SK-N-SH (cell line): Measurements from ENCODE around the gene S100A4. TPM values are rescaled to one million over a fixed set of nuclear protein-coding genes. Genes with fewer than 3 reads are reported as not detected.

ENCODE experiments used
- CTCF ChIA-PET: fragments of 300-600, 350-600 bp; formaldehyde crosslinking; extraction: SDS; loops from one replicate; lab custom pipeline; 2021; lab: Yijun Ruan, JAX
- POLR2A ChIA-PET: fragments of 350-600 bp; sonication (Branson Sonifier 250); formaldehyde crosslinking; extraction: SDS; loops from one replicate; lab custom pipeline; 2020; ENCODE audit warnings: antibody characterized with exemption, inconsistent platforms; lab: Yijun Ruan, JAX
- DNase-seq: peaks from one replicate; pipeline ENCODE4 v3.0.0; 2012
- H2AFZ ChIP-seq: fragments of 200-600 bp; sonication (generic); 2 replicates; pipeline ENCODE4 v1.8.1; 2016; ENCODE audit warnings: antibody characterized with exemption, mild to moderate bottlenecking, low read depth
- H3F3A ChIP-seq: fragments of 200-600 bp; sonication (generic); replicated peaks from 2 replicates; pipeline ENCODE3; 2016; ENCODE audit warnings: antibody characterized with exemption, mild to moderate bottlenecking; ENCODE audit not compliant: insufficient read depth
- H3K27ac ChIP-seq, 2 experiments: fragments of 200-500 bp in 1 of 2; fragments of 200-600 bp in 1 of 2; sonication (Bioruptor generic) in 1 of 2; sonication (generic), shearing (Covaris generic) in 1 of 2; 2 replicates each; pipeline versions ENCODE4 v1.5.1 to v1.6.1; 2014 to 2016; ENCODE audit warnings: low read depth in 2 of 2, inconsistent platforms in 1 of 2, low read length in 1 of 2, mild to moderate bottlenecking in 1 of 2, mixed read lengths in 1 of 2
- H3K27me3 ChIP-seq: fragments of 200-600 bp; sonication (generic), shearing (Covaris generic); 2 replicates; pipeline ENCODE4 v1.6.1; 2016; ENCODE audit warnings: mixed run types; ENCODE audit not compliant: insufficient read depth
- H3K36me3 ChIP-seq, 2 experiments: fragments of 200-500 bp in 1 of 2; fragments of 200-600 bp in 1 of 2; sonication (Bioruptor generic) in 1 of 2; sonication (generic) in 1 of 2; replicated peaks in 1 of 2; 2 replicates each; pipeline versions ENCODE3 to v1.5.1; 2014 to 2016; ENCODE audit warnings: low read length in 1 of 2, mild to moderate bottlenecking in 1 of 2; ENCODE audit not compliant: insufficient read depth in 2 of 2, control insufficient read depth in 1 of 2
- H3K4me1 ChIP-seq, 2 experiments: fragments of 200-500 bp in 1 of 2; fragments of 200-600 bp in 1 of 2; sonication (Bioruptor generic) in 1 of 2; sonication (generic), shearing (Covaris generic) in 1 of 2; 2 replicates each; pipeline versions ENCODE4 v1.5.1 to v1.6.1; 2014 to 2016; ENCODE audit warnings: low read depth in 1 of 2, low read length in 1 of 2, mixed run types in 1 of 2; ENCODE audit not compliant: insufficient read depth in 2 of 2, control insufficient read depth in 1 of 2
- H3K4me2 ChIP-seq: fragments of 200-600 bp; sonication (generic), shearing (Covaris generic); 2 replicates; pipeline ENCODE4 v1.6.1; 2017; ENCODE audit warnings: mixed run types
- H3K4me3 ChIP-seq, 2 experiments: fragments of 200-500 bp in 1 of 2; fragments of 200-600 bp in 1 of 2; sonication (Bioruptor generic) in 1 of 2; sonication (generic), shearing (Covaris generic) in 1 of 2; 2 replicates each; pipeline versions ENCODE4 v1.5.1 to v1.8.1; 2014 to 2016; ENCODE audit warnings: low read depth in 2 of 2, inconsistent platforms in 1 of 2, low read length in 1 of 2, mild to moderate bottlenecking in 1 of 2, mixed read lengths in 1 of 2, moderate library complexity in 1 of 2
- H3K79me2 ChIP-seq: fragments of 200-600 bp; sonication (generic); 2 replicates; pipeline ENCODE4 v1.8.1; 2017; ENCODE audit warnings: mild to moderate bottlenecking; ENCODE audit not compliant: insufficient read depth
- H3K9ac ChIP-seq: fragments of 200-600 bp; sonication (generic); 2 replicates; pipeline ENCODE4 v1.6.1; 2017; ENCODE audit warnings: mixed run types
- H3K9me2 ChIP-seq: fragments of 200-600 bp; sonication (generic); 2 replicates; pipeline ENCODE4 v1.6.1; 2017; ENCODE audit warnings: mixed run types
- H3K9me3 ChIP-seq: fragments of 200-600 bp; sonication (generic); 2 replicates; pipeline ENCODE4 v1.6.1; 2017; ENCODE audit warnings: mixed run types, mild to moderate bottlenecking, moderate library complexity
- H4K20me1 ChIP-seq: fragments of 200-600 bp; sonication (generic); 2 replicates; pipeline ENCODE4 v1.6.1; 2017; ENCODE audit warnings: mild to moderate bottlenecking, mixed run types; ENCODE audit not compliant: insufficient read depth
- ELF1 ChIP-seq: IDR thresholded peaks from 2 replicates; pipeline ENCODE4 v1.4.0; 2012
- EP300 ChIP-seq, 2 experiments: IDR thresholded peaks; 2 replicates each; pipeline versions ENCODE4 v1.4.0 to v1.6.1; 2012; ENCODE audit warnings: borderline replicate concordance in 1 of 2, low read depth in 1 of 2, low read length in 1 of 2
- EZH2phosphoT487 ChIP-seq: fragments of 200-600 bp; sonication (generic); IDR thresholded peaks from 2 replicates; pipeline ENCODE4 v1.6.1; 2017; ENCODE audit warnings: low read depth, mixed run types, mild to moderate bottlenecking, antibody characterized with exemption, moderate library complexity, borderline replicate concordance
- FOSL2 ChIP-seq: IDR thresholded peaks from 2 replicates; pipeline ENCODE4 v1.4.0; 2012; ENCODE audit warnings: low read depth, mild to moderate bottlenecking, moderate library complexity, borderline replicate concordance
- GABPA ChIP-seq: IDR thresholded peaks from 2 replicates; pipeline ENCODE4 v1.4.0; 2012; ENCODE audit warnings: low read depth, mild to moderate bottlenecking
- JUND ChIP-seq: IDR thresholded peaks from 2 replicates; pipeline ENCODE4 v1.4.0; 2012
- MEF2A ChIP-seq: IDR thresholded peaks from 2 replicates; pipeline ENCODE4 v1.4.0; 2012; ENCODE audit warnings: low read depth, borderline replicate concordance
- MXI1 ChIP-seq: IDR thresholded peaks from 2 replicates; pipeline ENCODE4 v1.6.1; 2012; ENCODE audit warnings: mild to moderate bottlenecking, low read depth, low read length, improper control_type of control experiment
- NRF1 ChIP-seq: IDR thresholded peaks from 2 replicates; pipeline ENCODE4 v1.6.1; 2012; ENCODE audit warnings: low read depth, mild to moderate bottlenecking, low read length
- POLR2AphosphoS5 ChIP-seq: IDR thresholded peaks from 2 replicates; pipeline ENCODE4 v1.6.1; 2012; ENCODE audit warnings: low read depth, low read length
- SIN3A ChIP-seq: IDR thresholded peaks from 2 replicates; pipeline ENCODE4 v1.6.1; 2012; ENCODE audit warnings: low read depth, mild to moderate bottlenecking, low read length, moderate library complexity, borderline replicate concordance
- TAF1 ChIP-seq: IDR thresholded peaks from 2 replicates; pipeline ENCODE4 v1.6.1; 2012; ENCODE audit warnings: low read depth, mild to moderate bottlenecking, low read length, moderate library complexity, borderline replicate concordance
- TCF12 ChIP-seq: IDR thresholded peaks from 2 replicates; pipeline ENCODE4 v1.4.0; 2012
- YY1 ChIP-seq: IDR thresholded peaks from 2 replicates; pipeline ENCODE4 v1.4.0; 2012; ENCODE audit warnings: low read depth, mild to moderate bottlenecking
- WGBS: methylation state at CpG from one replicate; pipeline ENCODE4 v1.1.6; 2017; ENCODE audit warnings: low lambda C conversion rate; 5-methylcytosine and 5-hydroxymethylcytosine counted together
- polyA plus RNA-seq, 3 experiments: library from polyadenylated mRNA; depleted of rRNA; stranded (reverse); fragments of >200 nt; gene quantifications; 2 replicates each; pipeline ENCODE4 v1.2.3, GENCODE V29; 2012
- TF ChIP-seq, protein P1 (sequence below): fragments of 150-350 bp; IDR thresholded peaks from 2 replicates; pipeline ENCODE4 v1.6.1; 2017; ENCODE audit warnings: antibody characterized with exemption, low read length, low read depth, borderline replicate concordance
- TF ChIP-seq, protein P2 (sequence below): IDR thresholded peaks from 2 replicates; pipeline ENCODE4 v1.4.0; 2012; ENCODE audit warnings: low read depth, borderline replicate concordance
- TF ChIP-seq, protein P3 (sequence below): IDR thresholded peaks from 2 replicates; pipeline ENCODE4 v1.4.0; 2012; ENCODE audit warnings: low read depth, borderline replicate concordance
- TF ChIP-seq, protein P4 (sequence below): IDR thresholded peaks from 2 replicates; pipeline ENCODE4 v1.4.0; 2012; ENCODE audit warnings: low read depth
- TF ChIP-seq, protein P5 (sequence below): IDR thresholded peaks from 2 replicates; pipeline ENCODE4; 2012

The S100A4 gene
- polyA plus RNA-seq, 1 of the 3 experiments (the other 2 are of a cell fraction): 25.4 TPM

DNA sequence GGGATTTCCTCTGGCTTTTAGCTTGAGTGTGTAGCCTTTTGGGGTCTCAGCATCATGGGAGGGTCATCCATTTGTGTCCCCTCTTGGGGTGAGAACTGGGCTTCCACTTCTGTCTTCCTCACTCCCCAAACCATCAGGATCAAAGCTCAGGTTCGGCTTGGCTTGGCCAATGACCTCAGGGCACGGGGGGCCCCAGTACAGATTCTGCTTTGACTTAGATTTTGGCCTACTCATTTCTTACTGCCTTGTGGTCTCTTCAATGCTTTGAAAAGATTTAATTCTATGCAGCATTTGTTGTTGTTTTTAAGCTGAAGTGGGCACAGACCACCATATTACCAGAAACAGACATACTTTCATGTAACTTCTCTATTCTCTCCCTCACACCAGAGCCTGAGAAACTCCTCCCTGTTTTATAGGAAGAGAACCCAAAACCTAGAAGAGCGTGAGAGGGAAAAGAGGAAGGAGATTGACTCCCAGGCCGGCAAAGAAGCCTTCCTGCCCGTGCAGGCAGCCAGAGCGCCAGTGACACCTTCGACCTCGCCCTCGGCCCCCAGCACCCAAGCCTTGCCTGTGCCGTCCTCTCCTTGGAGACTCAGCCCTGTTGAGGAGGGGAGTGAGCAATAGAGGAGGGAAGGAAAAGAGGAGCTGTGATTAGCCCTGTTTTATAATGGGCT is 5.4 kb upstream of the S100A4 start (continued):
- TF ChIP-seq YY1 (no peak), SIN3A (no peak), FOSL2 (no peak), ELF1 (no peak), MEF2A (no peak), GABPA (no peak), POLR2AphosphoS5 (no peak), NRF1 (no peak), EZH2phosphoT487 (no peak), MXI1 (no peak), TCF12 (no peak)
- TF ChIP-seq, protein P1, sequence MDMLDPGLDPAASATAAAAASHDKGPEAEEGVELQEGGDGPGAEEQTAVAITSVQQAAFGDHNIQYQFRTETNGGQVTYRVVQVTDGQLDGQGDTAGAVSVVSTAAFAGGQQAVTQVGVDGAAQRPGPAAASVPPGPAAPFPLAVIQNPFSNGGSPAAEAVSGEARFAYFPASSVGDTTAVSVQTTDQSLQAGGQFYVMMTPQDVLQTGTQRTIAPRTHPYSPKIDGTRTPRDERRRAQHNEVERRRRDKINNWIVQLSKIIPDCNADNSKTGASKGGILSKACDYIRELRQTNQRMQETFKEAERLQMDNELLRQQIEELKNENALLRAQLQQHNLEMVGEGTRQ: no peak
- TF ChIP-seq, protein P2, sequence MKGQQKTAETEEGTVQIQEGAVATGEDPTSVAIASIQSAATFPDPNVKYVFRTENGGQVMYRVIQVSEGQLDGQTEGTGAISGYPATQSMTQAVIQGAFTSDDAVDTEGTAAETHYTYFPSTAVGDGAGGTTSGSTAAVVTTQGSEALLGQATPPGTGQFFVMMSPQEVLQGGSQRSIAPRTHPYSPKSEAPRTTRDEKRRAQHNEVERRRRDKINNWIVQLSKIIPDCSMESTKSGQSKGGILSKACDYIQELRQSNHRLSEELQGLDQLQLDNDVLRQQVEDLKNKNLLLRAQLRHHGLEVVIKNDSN: no peak

DNA sequence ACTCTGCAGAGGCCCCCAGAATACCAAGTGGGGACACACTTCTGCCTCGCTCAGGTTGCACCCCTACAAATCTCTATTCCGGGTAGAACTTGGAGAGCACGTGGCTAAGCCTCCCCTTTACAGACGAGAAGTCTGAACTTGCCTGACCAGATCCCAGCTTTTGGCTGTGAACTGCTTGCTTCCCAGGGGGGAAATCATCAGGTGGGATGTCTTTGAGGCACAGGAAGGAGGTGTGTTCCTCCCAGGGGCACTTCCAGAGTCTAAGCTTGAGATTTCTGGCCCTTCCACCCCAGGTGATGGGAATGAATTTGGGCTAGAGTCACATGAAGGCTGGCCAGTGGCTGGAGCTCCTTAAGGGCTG is 4.8 kb upstream of the S100A4 start:
- Histone ChIP-seq H2AFZ (no peak overlapping the region), H3K4me3 (no peak overlapping the region), H3K27ac (peak overlapping the region in 1 of 2 experiments; percentile 91; a peak in 1 of 4 replicates), H3K9me3 (no peaks in the 10 kb centered on the region), H3K4me1 (peaks cover 55% of the 10 kb centered on the region in 2 experiments; a peak in 3 of 4 replicates), H3K79me2 (no peaks in the 10 kb centered on the region), H3K27me3 (no peaks in the 10 kb centered on the region), H3K9ac (no peak overlapping the region), H3K4me2 (no peak overlapping the region), H3K36me3 (no peaks in the 10 kb centered on the region), H3F3A (peaks cover 4% of the 10 kb centered on the region), H3K9me2 (no peaks in the 10 kb centered on the region), H4K20me1 (no peaks in the 10 kb centered on the region)
- no peak for DNase-seq
- no peak for TF ChIP-seq POLR2AphosphoS5
- no peak for TF ChIP-seq MXI1
- TF ChIP-seq JUND: no peak
- TF ChIP-seq ELF1: no peak
- no peak for TF ChIP-seq TAF1
- no peak for TF ChIP-seq EZH2phosphoT487
- TF ChIP-seq, protein P3, sequence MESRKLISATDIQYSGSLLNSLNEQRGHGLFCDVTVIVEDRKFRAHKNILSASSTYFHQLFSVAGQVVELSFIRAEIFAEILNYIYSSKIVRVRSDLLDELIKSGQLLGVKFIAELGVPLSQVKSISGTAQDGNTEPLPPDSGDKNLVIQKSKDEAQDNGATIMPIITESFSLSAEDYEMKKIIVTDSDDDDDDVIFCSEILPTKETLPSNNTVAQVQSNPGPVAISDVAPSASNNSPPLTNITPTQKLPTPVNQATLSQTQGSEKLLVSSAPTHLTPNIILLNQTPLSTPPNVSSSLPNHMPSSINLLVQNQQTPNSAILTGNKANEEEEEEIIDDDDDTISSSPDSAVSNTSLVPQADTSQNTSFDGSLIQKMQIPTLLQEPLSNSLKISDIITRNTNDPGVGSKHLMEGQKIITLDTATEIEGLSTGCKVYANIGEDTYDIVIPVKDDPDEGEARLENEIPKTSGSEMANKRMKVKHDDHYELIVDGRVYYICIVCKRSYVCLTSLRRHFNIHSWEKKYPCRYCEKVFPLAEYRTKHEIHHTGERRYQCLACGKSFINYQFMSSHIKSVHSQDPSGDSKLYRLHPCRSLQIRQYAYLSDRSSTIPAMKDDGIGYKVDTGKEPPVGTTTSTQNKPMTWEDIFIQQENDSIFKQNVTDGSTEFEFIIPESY: no peak
- TF ChIP-seq, protein P4, sequence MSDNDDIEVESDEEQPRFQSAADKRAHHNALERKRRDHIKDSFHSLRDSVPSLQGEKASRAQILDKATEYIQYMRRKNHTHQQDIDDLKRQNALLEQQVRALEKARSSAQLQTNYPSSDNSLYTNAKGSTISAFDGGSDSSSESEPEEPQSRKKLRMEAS: no peak
- TF ChIP-seq NRF1: no peak
- TF ChIP-seq, protein P5, sequence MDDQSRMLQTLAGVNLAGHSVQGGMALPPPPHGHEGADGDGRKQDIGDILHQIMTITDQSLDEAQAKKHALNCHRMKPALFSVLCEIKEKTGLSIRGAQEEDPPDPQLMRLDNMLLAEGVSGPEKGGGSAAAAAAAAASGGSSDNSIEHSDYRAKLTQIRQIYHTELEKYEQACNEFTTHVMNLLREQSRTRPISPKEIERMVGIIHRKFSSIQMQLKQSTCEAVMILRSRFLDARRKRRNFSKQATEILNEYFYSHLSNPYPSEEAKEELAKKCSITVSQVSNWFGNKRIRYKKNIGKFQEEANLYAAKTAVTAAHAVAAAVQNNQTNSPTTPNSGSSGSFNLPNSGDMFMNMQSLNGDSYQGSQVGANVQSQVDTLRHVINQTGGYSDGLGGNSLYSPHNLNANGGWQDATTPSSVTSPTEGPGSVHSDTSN: no peak
- TF ChIP-seq EP300 (IDR thresholded peaks at IDR 0.05; ENCODE audit: borderline replicate concordance in 1 of 2, low read depth in 1 of 2, low read length in 1 of 2): no peak
- TF ChIP-seq, protein P2: no peak
- WGBS: 94% methylated on average over 4 of the region's 4 CpGs
- POLR2A ChIA-PET: no interaction called here
- CTCF ChIA-PET: interaction anchor here (0.7 to 11.8 kb wide), 8 partner anchors 9 to 197 kb away, joined by 3 to 62 read pairs (median 4); partner anchors contain the start of gene S100A5
